T-cell (primary cell): ENCODE measurements around the gene KRT6B. TPM values are rescaled to one million over a fixed set of nuclear protein-coding genes. Genes with fewer than 3 reads are reported as not detected.

Source experiments
- ATAC-seq, 4 experiments: fragments of 200-7000 bp in 3 of 4; fragments of 150-1000 bp in 1 of 4; cut with Tn5 transposase; replicated peaks in 1 of 4; 1 replicate in 3 of 4; 2 replicates in 1 of 4; pipeline ENCODE4 v1.10.0; 2021; ENCODE audit warnings: moderate library complexity in 3 of 4, mild to moderate bottlenecking in 2 of 4, moderate number of reproducible peaks in 1 of 4
- CTCF ChIA-PET, 2 donors: fragments of 300-600 bp; sonication (Branson Sonifier 250); formaldehyde crosslinking; loops; one replicate each; lab custom pipeline; 2022; ENCODE audit warnings: antibody characterized with exemption in 2 of 2; lab: Charles Lee
- POLR2A ChIA-PET, 2 donors: fragments of 300-600 bp; sonication (Branson Sonifier 250); formaldehyde crosslinking; loops; one replicate each; lab custom pipeline; 2022; ENCODE audit warnings: antibody characterized with exemption in 2 of 2; lab: Charles Lee
- DNase-seq, 35 experiments: peaks; one replicate each; pipeline versions ENCODE4 v3.0.0 to v3.0.0-alpha.2; 2013 to 2023
- H3K27ac ChIP-seq: one replicate; pipeline ENCODE4 v1.5.1; 2013; ENCODE audit warnings: low read length
- H3K27me3 ChIP-seq, 2 experiments: replicated peaks in 1 of 2; 1 replicate in 1 of 2; 2 replicates in 1 of 2; pipeline versions ENCODE4 v1.6.1 to v1.7.0; 2013; ENCODE audit warnings: low read length in 1 of 2, mixed read lengths in 1 of 2; ENCODE audit not compliant: control insufficient read depth in 2 of 2, insufficient read depth in 2 of 2; ENCODE audit errors: extremely low read depth in 1 of 2
- H3K36me3 ChIP-seq, 2 donors: 1 replicate in 1 of 2; 2 replicates in 1 of 2; pipeline versions ENCODE4 v1.6.1 to v1.7.0; 2013; ENCODE audit warnings: low read length in 1 of 2; ENCODE audit not compliant: control insufficient read depth in 2 of 2, insufficient read depth in 1 of 2; ENCODE audit errors: extremely low read depth in 1 of 2
- H3K4me1 ChIP-seq, 2 experiments: 1 replicate in 1 of 2; 2 replicates in 1 of 2; pipeline versions ENCODE4 v1.6.1 to v1.7.0; 2013; ENCODE audit warnings: low read length in 2 of 2, mixed read lengths in 1 of 2; ENCODE audit not compliant: insufficient read depth in 2 of 2, control insufficient read depth in 1 of 2; ENCODE audit errors: extremely low read depth in 1 of 2
- H3K4me3 ChIP-seq, 2 donors: 1 replicate in 1 of 2; 2 replicates in 1 of 2; pipeline versions ENCODE4 v1.5.1 to v1.7.0; 2013; ENCODE audit warnings: mild to moderate bottlenecking in 2 of 2, low read length in 1 of 2, moderate library complexity in 1 of 2; ENCODE audit not compliant: control insufficient read depth in 1 of 2; ENCODE audit errors: extremely low read depth in 1 of 2
- H3K9me3 ChIP-seq: 2 replicates; pipeline ENCODE4 v1.7.0; 2013
- H3K27ac Mint-ChIP-seq, 2 donors: one replicate each; pipeline ENCODE4 v1.8.0; 2020 to 2021; ENCODE audit warnings: mild to moderate bottlenecking in 2 of 2, mixed read lengths in 2 of 2
- H3K27me3 Mint-ChIP-seq, 2 donors: one replicate each; pipeline ENCODE4 v1.8.0; 2021 to 2022; ENCODE audit warnings: mixed read lengths in 2 of 2
- H3K36me3 Mint-ChIP-seq: one replicate; pipeline ENCODE4 v1.8.0; 2021; ENCODE audit warnings: mixed read lengths
- H3K4me1 Mint-ChIP-seq, 3 donors: one replicate each; pipeline ENCODE4 v1.8.0; 2020 to 2022; ENCODE audit warnings: mixed read lengths in 3 of 3, mild to moderate bottlenecking in 1 of 3
- H3K4me3 Mint-ChIP-seq, 3 donors: one replicate each; pipeline ENCODE4 v1.8.0; 2020 to 2022; ENCODE audit warnings: mild to moderate bottlenecking in 3 of 3, mixed read lengths in 3 of 3, moderate library complexity in 3 of 3
- H3K9me3 Mint-ChIP-seq, 3 donors: one replicate each; pipeline ENCODE4 v1.8.0; 2020 to 2022; ENCODE audit warnings: mixed read lengths in 3 of 3
- WGBS: methylation state at CpG from one replicate; pipeline ENCODE4 v1.1.5; 2013; ENCODE audit warnings: missing lambda C conversion rate; ENCODE audit not compliant: insufficient coverage; 5-methylcytosine and 5-hydroxymethylcytosine counted together
- total RNA-seq, 35 experiments: library from RNA in 6 of 35; stranded (reverse) in 6 of 35; fragments of 120-200 nt in 1 of 35; gene quantifications; one replicate each; pipeline versions ENCODE4 v1.2.1 to v1.2.4 and lab custom pipeline; 2013 to 2026

The KRT6B gene
- total RNA-seq, 5 donors from 2014 or later (not counting 1 experiment from before 2014, with no cell fraction given) = not detected

- Histone ChIP-seq H3K4me3 (no peak overlapping the region), H3K36me3 (no peaks in the 10 kb centered on the region), H3K27me3 (peaks cover 2 to 36% of the 10 kb centered on the region in 2 experiments), H3K27ac (no peak overlapping the region), H3K9me3 (no peaks in the 10 kb centered on the region), H3K4me1 (no peaks in the 10 kb centered on the region)
- Mint-ChIP-seq H3K9me3 (no peaks in the 10 kb centered on the region), H3K4me3 (no peak overlapping the region), H3K27me3 (peaks cover 34 to 50% of the 10 kb centered on the region in 2 donors), H3K4me1 (no peaks in the 10 kb centered on the region), H3K36me3 (no peaks in the 10 kb centered on the region), H3K27ac (no peak overlapping the region)
- CTCF ChIA-PET = no interaction called here
- DNase-seq (no peak), ATAC-seq (no peak)
- WGBS = 86% methylated on average over 2 of the region's 6 CpGs
- POLR2A ChIA-PET = no interaction called here
These were observed 16.3 kb downstream of the KRT6B start for GRCh38 chr12:52435659-52435999.

- Mint-ChIP-seq H3K4me3 (no peak overlapping the region), H3K36me3 (no peaks in the 10 kb centered on the region), H3K9me3 (no peaks in the 10 kb centered on the region), H3K27me3 (peaks cover 38 to 52% of the 10 kb centered on the region in 2 donors), H3K27ac (no peak overlapping the region), H3K4me1 (no peaks in the 10 kb centered on the region)
- Histone ChIP-seq H3K27me3 (peaks cover 2 to 31% of the 10 kb centered on the region in 2 experiments), H3K9me3 (no peaks in the 10 kb centered on the region), H3K27ac (no peak overlapping the region), H3K4me3 (no peak overlapping the region), H3K36me3 (no peaks in the 10 kb centered on the region), H3K4me1 (no peaks in the 10 kb centered on the region)
- POLR2A ChIA-PET = interaction anchor here in 1 of 2 donors (0.5 kb wide), 1 partner anchor 366 kb away, joined by 3 read pairs; no protein-coding TSS in a partner anchor
- CTCF ChIA-PET = no interaction called here
- no peak for ATAC-seq
- WGBS = 43% methylated on average over 1 of the region's 6 CpGs
- DNase-seq = no peak
These were observed 17.0 kb downstream of the KRT6B start for GRCh38 chr12:52434760-52435530.

GRCh38 chr12:52434081-52434733 lies 17.7 kb downstream of the KRT6B start, which contains the start of gene KRT75:
KRT75 (minus strand) TSS chr12:52434371; CDS start chr12:52434304, 67 bp downstream.
- 73% methylated on average over 12 of the region's 20 CpGs for WGBS
- Mint-ChIP-seq H3K4me1 (no peaks in the 10 kb centered on the region), H3K27me3 (peaks cover 37 to 52% of the 10 kb centered on the region in 2 donors), H3K27ac (no peak within 1 kb of the TSS), H3K9me3 (no peaks in the 10 kb centered on the region), H3K36me3 (no peaks in the 10 kb centered on the region), H3K4me3 (no peak within 1 kb of the TSS)
- Histone ChIP-seq H3K4me1 (no peaks in the 10 kb centered on the region), H3K27ac (no peak within 1 kb of the TSS), H3K9me3 (no peaks in the 10 kb centered on the region), H3K27me3 (peaks cover 2 to 24% of the 10 kb centered on the region in 2 experiments), H3K36me3 (no peaks in the 10 kb centered on the region), H3K4me3 (no peak within 1 kb of the TSS)
- POLR2A ChIA-PET = no interaction called here
- ATAC-seq (no peak), DNase-seq (no peak)
- CTCF ChIA-PET = interaction anchor here in 1 of 2 donors (0.6 kb wide), 1 partner anchor 144 kb away, joined by 3 read pairs; no protein-coding TSS in a partner anchor

- POLR2A ChIA-PET = no interaction called here
- Histone ChIP-seq H3K36me3 (no peaks in the 10 kb centered on the region), H3K27me3 (peaks cover 2 to 20% of the 10 kb centered on the region in 2 experiments), H3K4me1 (no peaks in the 10 kb centered on the region), H3K27ac (no peak overlapping the region), H3K4me3 (no peak overlapping the region), H3K9me3 (no peaks in the 10 kb centered on the region)
- peaks cover 42 to 58% of the 10 kb centered on the region in 2 donors for H3K27me3 Mint-ChIP-seq
- DNase-seq (no peak), ATAC-seq (no peak)
- CTCF ChIA-PET = interaction anchor here in 1 of 2 donors (0.6 kb wide), 1 partner anchor 145 kb away, joined by 3 read pairs; no protein-coding TSS in a partner anchor
- no peaks in the 10 kb centered on the region for H3K4me1 Mint-ChIP-seq
- no peak overlapping the region for H3K4me3 Mint-ChIP-seq
- 93% methylated on average over 9 of the region's 12 CpGs for WGBS
- H3K27ac Mint-ChIP-seq = no peak overlapping the region
- H3K9me3 Mint-ChIP-seq = no peaks in the 10 kb centered on the region
- H3K36me3 Mint-ChIP-seq = no peaks in the 10 kb centered on the region
These were observed 18.4 kb downstream of the KRT6B start for GRCh38 chr12:52433501-52434080.

GRCh38 chr12:52432559-52433207 lies 19.3 kb downstream of the KRT6B start:
- no peaks in the 10 kb centered on the region for H3K36me3 Mint-ChIP-seq
- H3K27ac ChIP-seq = no peak overlapping the region
- CTCF ChIA-PET = no interaction called here
- no peaks in the 10 kb centered on the region for H3K36me3 ChIP-seq
- no peak for ATAC-seq
- no peak overlapping the region for H3K4me3 Mint-ChIP-seq
- no peaks in the 10 kb centered on the region for H3K4me1 Mint-ChIP-seq
- peaks cover 43 to 60% of the 10 kb centered on the region in 2 donors for H3K27me3 Mint-ChIP-seq
- no peak for DNase-seq
- no peak overlapping the region for H3K4me3 ChIP-seq
- H3K9me3 ChIP-seq = no peaks in the 10 kb centered on the region
- no peaks in the 10 kb centered on the region for H3K9me3 Mint-ChIP-seq
- H3K4me1 ChIP-seq = no peaks in the 10 kb centered on the region
- peaks cover 2 to 26% of the 10 kb centered on the region in 2 experiments for H3K27me3 ChIP-seq
- POLR2A ChIA-PET = no interaction called here
- H3K27ac Mint-ChIP-seq = no peak overlapping the region
- WGBS = 87% methylated on average over 5 of the region's 6 CpGs

- H3K27me3 Mint-ChIP-seq = peaks cover 33 to 50% of the 10 kb centered on the region in 2 donors
- Histone ChIP-seq H3K4me1 (no peaks in the 10 kb centered on the region), H3K27me3 (peaks cover 0 to 37% of the 10 kb centered on the region in 2 experiments), H3K36me3 (no peaks in the 10 kb centered on the region), H3K27ac (no peak overlapping the region), H3K4me3 (no peak overlapping the region), H3K9me3 (no peaks in the 10 kb centered on the region)
- DNase-seq (no peak), ATAC-seq (no peak)
- CTCF ChIA-PET = no interaction called here
- POLR2A ChIA-PET = no interaction called here
- H3K4me3 Mint-ChIP-seq = no peak overlapping the region
- no peaks in the 10 kb centered on the region for H3K9me3 Mint-ChIP-seq
- no peak overlapping the region for H3K27ac Mint-ChIP-seq
- no peaks in the 10 kb centered on the region for H3K4me1 Mint-ChIP-seq
- WGBS = 62% methylated on average over 9 of the region's 10 CpGs
- no peaks in the 10 kb centered on the region for H3K36me3 Mint-ChIP-seq
These were observed 23.8 kb downstream of the KRT6B start for GRCh38 chr12:52428121-52428520.
